Globus pallidus (tissue), 1 donor: ENCODE results near the gene ARHGAP6.

Experiments used
- DNase-seq: peaks from one replicate; pipeline ENCODE4 v3.0.0-alpha.2; 2015; ENCODE audit warnings: low spot score

ARHGAP6 gene

GRCh38 chrX:11665168-11666111 is at the start of gene ARHGAP6:
Gene ARHGAP6 (minus strand): TSS chrX:11665920. CDS start chrX:11664828, 1,092 bp downstream.
- no peak for DNase-seq

GRCh38 chrX:11704725-11705495 is 39.2 kb upstream of the ARHGAP6 start:
- DNase-seq, result no peak

GRCh38 chrX:11703855-11704254 is 38.1 kb upstream of the ARHGAP6 start:
- DNase-seq, result no peak

GRCh38 chrX:11702965-11703631 is 37.4 kb upstream of the ARHGAP6 start:
- no peak for DNase-seq

- no peak for DNase-seq
Observed at GRCh38 chrX:11702420-11702819, 36.7 kb upstream of the ARHGAP6 start.

- DNase-seq, result no peak
Observed at GRCh38 chrX:11698702-11699101, 33.0 kb upstream of the ARHGAP6 start.

- DNase-seq, result no peak
Observed at GRCh38 chrX:11688201-11688600, 22.5 kb upstream of the ARHGAP6 start.

GRCh38 chrX:11687157-11687556 is 21.4 kb upstream of the ARHGAP6 start:
- DNase-seq, result no peak

- no peak for DNase-seq
Observed at GRCh38 chrX:11683057-11683456, 17.3 kb upstream of the ARHGAP6 start.

GRCh38 chrX:11678158-11678557 is 12.4 kb upstream of the ARHGAP6 start:
- no peak for DNase-seq

- DNase-seq, result no peak
Observed at GRCh38 chrX:11672213-11672612, 6.5 kb upstream of the ARHGAP6 start.

GRCh38 chrX:11670316-11670715 is 4.6 kb upstream of the ARHGAP6 start:
- no peak for DNase-seq

GRCh38 chrX:11666952-11667685 is 1.4 kb upstream of the ARHGAP6 start:
- DNase-seq, result no peak

- no peak for DNase-seq
Observed at GRCh38 chrX:11666164-11666563, 444 bp upstream of the ARHGAP6 start.

GRCh38 chrX:11664211-11665167 is 1.2 kb downstream of the ARHGAP6 start:
- DNase-seq, result no peak

- DNase-seq, result no peak
Observed at GRCh38 chrX:11663875-11664210, 1.9 kb downstream of the ARHGAP6 start.

GRCh38 chrX:11655282-11656015 is 10.3 kb downstream of the ARHGAP6 start:
- no peak for DNase-seq

- DNase-seq, result no peak
Observed at GRCh38 chrX:11648705-11649519, 16.8 kb downstream of the ARHGAP6 start.

- DNase-seq, result no peak
Observed at GRCh38 chrX:11647138-11647537, 18.6 kb downstream of the ARHGAP6 start.
